Measurements from ENCODE around the gene TMEM120B.

DNA sequence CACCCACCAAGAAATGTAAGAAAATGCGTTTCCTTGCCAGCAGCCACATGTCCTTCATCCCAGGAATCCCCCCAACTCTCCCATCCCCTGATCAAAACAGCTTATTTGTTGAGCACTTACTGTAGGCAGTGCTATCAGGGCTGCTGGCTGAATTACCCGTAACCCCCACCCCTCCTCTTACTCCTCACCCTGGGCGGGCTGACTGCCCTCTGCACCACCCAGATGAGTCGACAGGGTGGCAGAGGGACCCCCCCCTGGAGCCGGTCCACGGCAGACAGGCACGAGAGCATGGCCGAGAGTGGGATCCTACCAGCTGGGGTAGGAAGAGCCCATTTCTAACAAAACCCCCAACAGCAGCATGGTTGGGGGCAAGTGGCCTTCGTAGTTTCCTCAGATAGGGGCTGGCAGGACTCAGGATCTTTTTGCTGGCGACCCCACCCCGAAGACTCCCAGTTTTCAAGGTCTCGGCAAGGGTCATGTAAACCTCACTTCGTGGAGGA lies 82.0 kb downstream of the TMEM120B start:
- TF ChIP-seq, protein P1, sequence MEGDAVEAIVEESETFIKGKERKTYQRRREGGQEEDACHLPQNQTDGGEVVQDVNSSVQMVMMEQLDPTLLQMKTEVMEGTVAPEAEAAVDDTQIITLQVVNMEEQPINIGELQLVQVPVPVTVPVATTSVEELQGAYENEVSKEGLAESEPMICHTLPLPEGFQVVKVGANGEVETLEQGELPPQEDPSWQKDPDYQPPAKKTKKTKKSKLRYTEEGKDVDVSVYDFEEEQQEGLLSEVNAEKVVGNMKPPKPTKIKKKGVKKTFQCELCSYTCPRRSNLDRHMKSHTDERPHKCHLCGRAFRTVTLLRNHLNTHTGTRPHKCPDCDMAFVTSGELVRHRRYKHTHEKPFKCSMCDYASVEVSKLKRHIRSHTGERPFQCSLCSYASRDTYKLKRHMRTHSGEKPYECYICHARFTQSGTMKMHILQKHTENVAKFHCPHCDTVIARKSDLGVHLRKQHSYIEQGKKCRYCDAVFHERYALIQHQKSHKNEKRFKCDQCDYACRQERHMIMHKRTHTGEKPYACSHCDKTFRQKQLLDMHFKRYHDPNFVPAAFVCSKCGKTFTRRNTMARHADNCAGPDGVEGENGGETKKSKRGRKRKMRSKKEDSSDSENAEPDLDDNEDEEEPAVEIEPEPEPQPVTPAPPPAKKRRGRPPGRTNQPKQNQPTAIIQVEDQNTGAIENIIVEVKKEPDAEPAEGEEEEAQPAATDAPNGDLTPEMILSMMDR (IDR thresholded peaks at IDR 0.05), result no peak
- no peak for TF ChIP-seq ZFX (IDR thresholded peaks at IDR 0.05; ENCODE audit: borderline replicate concordance)

Data from 22Rv1 (cell line).